Measurements from ENCODE around the gene MON2.
"Not testable (repeated sequence)": the region's sequence is repeated elsewhere in the genome, so short reads cannot be mapped to it uniquely, and the experiment has no call there.

The MON2 gene

GRCh38 chr12:62543741-62544140 is 77.1 kb downstream of the MON2 start:
- DNase-seq (ENCODE audit: low spot score), result no peak

- no peak for DNase-seq (ENCODE audit: low spot score)
Measured at GRCh38 chr12:62552906-62553556, 86.4 kb downstream of the MON2 start.

- not testable (repeated sequence) for DNase-seq (ENCODE audit: low spot score)
Measured at GRCh38 chr12:62559366-62559765, 92.7 kb downstream of the MON2 start.

- DNase-seq (ENCODE audit: low spot score), result no peak
Measured at GRCh38 chr12:62562846-62563245, 96.2 kb downstream of the MON2 start.

- no peak for DNase-seq (ENCODE audit: low spot score)
Measured at GRCh38 chr12:62575036-62575435, 108.4 kb downstream of the MON2 start.

GRCh38 chr12:62576503-62576902 is 109.9 kb downstream of the MON2 start:
- DNase-seq (ENCODE audit: low spot score), result no peak

- DNase-seq (ENCODE audit: low spot score), result no peak
Measured at GRCh38 chr12:62578726-62579125, 112.1 kb downstream of the MON2 start.

GRCh38 chr12:62581288-62582064 is 114.8 kb downstream of the MON2 start:
- peak; percentile 63 for DNase-seq (ENCODE audit: low spot score)

- DNase-seq (ENCODE audit: low spot score), result no peak
Measured at GRCh38 chr12:62582065-62582366, 115.4 kb downstream of the MON2 start.

- no peak for DNase-seq (ENCODE audit: low spot score)
Measured at GRCh38 chr12:62584619-62585018, 118.0 kb downstream of the MON2 start.

GRCh38 chr12:62586850-62587249 is 120.2 kb downstream of the MON2 start:
- DNase-seq (ENCODE audit: low spot score), result no peak

- no peak for DNase-seq (ENCODE audit: low spot score)
Measured at GRCh38 chr12:62588916-62589315, 122.3 kb downstream of the MON2 start.

GRCh38 chr12:62597253-62597652 is 130.6 kb downstream of the MON2 start:
- no peak for DNase-seq (ENCODE audit: low spot score)

- DNase-seq (ENCODE audit: low spot score), result no peak
Measured at GRCh38 chr12:62598846-62599245, 132.2 kb downstream of the MON2 start.

- DNase-seq (ENCODE audit: low spot score), result no peak
Measured at GRCh38 chr12:62599854-62600437, 133.3 kb downstream of the MON2 start.

GRCh38 chr12:62601765-62602164 is 135.1 kb downstream of the MON2 start:
- no peak for DNase-seq (ENCODE audit: low spot score)

- peak; percentile 88 for DNase-seq (ENCODE audit: low spot score)
Measured at GRCh38 chr12:62602255-62603060, 135.8 kb downstream of the MON2 start.

GRCh38 chr12:62603061-62603810 is 136.6 kb downstream of the MON2 start:
- DNase-seq (ENCODE audit: low spot score), result peak; percentile 94

GRCh38 chr12:62603811-62604098 is 137.1 kb downstream of the MON2 start:
- no peak for DNase-seq (ENCODE audit: low spot score)

- DNase-seq (ENCODE audit: low spot score), result no peak
Measured at GRCh38 chr12:62604373-62604772, 137.7 kb downstream of the MON2 start.

GRCh38 chr12:62604871-62605270 is 138.2 kb downstream of the MON2 start:
- no peak for DNase-seq (ENCODE audit: low spot score)

GRCh38 chr12:62605981-62606380 is 139.4 kb downstream of the MON2 start:
- DNase-seq (ENCODE audit: low spot score), result no peak

Measured in globus pallidus (tissue), 1 donor.